DND-41 (cell line): Measurements from ENCODE around the gene GCH1.

ENCODE experiments used
- EZH2 ChIP-seq: IDR thresholded peaks from 3 replicates; pipeline ENCODE4 v1.6.1; 2012; ENCODE audit warnings: borderline replicate concordance, low read depth, mild to moderate bottlenecking, moderate library complexity, low read length, inconsistent platforms; ENCODE audit not compliant: severe bottlenecking
- TF ChIP-seq, protein P1 (sequence below): IDR thresholded peaks from 2 replicates; pipeline ENCODE4 v1.5.1; 2012; ENCODE audit warnings: borderline replicate concordance, low read length, moderate library complexity, mild to moderate bottlenecking; ENCODE audit not compliant: poor library complexity, severe bottlenecking; ENCODE audit errors: extremely low read depth

- TF ChIP-seq, protein P1, sequence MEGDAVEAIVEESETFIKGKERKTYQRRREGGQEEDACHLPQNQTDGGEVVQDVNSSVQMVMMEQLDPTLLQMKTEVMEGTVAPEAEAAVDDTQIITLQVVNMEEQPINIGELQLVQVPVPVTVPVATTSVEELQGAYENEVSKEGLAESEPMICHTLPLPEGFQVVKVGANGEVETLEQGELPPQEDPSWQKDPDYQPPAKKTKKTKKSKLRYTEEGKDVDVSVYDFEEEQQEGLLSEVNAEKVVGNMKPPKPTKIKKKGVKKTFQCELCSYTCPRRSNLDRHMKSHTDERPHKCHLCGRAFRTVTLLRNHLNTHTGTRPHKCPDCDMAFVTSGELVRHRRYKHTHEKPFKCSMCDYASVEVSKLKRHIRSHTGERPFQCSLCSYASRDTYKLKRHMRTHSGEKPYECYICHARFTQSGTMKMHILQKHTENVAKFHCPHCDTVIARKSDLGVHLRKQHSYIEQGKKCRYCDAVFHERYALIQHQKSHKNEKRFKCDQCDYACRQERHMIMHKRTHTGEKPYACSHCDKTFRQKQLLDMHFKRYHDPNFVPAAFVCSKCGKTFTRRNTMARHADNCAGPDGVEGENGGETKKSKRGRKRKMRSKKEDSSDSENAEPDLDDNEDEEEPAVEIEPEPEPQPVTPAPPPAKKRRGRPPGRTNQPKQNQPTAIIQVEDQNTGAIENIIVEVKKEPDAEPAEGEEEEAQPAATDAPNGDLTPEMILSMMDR, result peak; percentile 16
- no peak for TF ChIP-seq EZH2
These were observed 21.3 kb downstream of the GCH1 start for GRCh38 chr14:54881235-54881760.
